Small intestine (tissue), 7 donors: ENCODE data around the gene ZFTA. TPM values are rescaled to one million over a fixed set of nuclear protein-coding genes. Genes with fewer than 3 reads are reported as not detected.

Experiments
- DNase-seq, 2 donors: peaks; one replicate each; pipeline versions ENCODE4 v3.0.0 to v3.0.0-alpha.2; 2013
- FAIRE-seq: peaks from 2 replicates; lab custom pipeline; 2012; peaks lifted over from hg19 to GRCh38; lab: Jason Lieb, UNC
- H3K27ac ChIP-seq, 3 donors: one replicate each; pipeline ENCODE4 v1.5.1; 2013; ENCODE audit warnings: low read length in 2 of 3, mild to moderate bottlenecking in 2 of 3, control low read depth in 1 of 3, inconsistent platforms in 1 of 3, low read depth in 1 of 3, moderate library complexity in 1 of 3
- H3K27me3 ChIP-seq, 3 donors: one replicate each; pipeline ENCODE4 v1.6.1; 2013; ENCODE audit warnings: low read length in 3 of 3, inconsistent platforms in 1 of 3; ENCODE audit not compliant: control insufficient read depth in 3 of 3, insufficient read depth in 3 of 3
- H3K36me3 ChIP-seq, 3 donors: one replicate each; pipeline ENCODE4 v1.6.1; 2013; ENCODE audit warnings: low read length in 3 of 3, inconsistent platforms in 1 of 3, low read depth in 1 of 3, mild to moderate bottlenecking in 1 of 3, moderate library complexity in 1 of 3; ENCODE audit not compliant: control insufficient read depth in 3 of 3, insufficient read depth in 2 of 3
- H3K4me1 ChIP-seq, 3 donors: one replicate each; pipeline ENCODE4 v1.6.1; 2013; ENCODE audit warnings: low read length in 2 of 3, inconsistent platforms in 1 of 3, low read depth in 1 of 3, mild to moderate bottlenecking in 1 of 3, moderate library complexity in 1 of 3; ENCODE audit not compliant: control insufficient read depth in 3 of 3, insufficient read depth in 2 of 3
- H3K4me3 ChIP-seq, 3 donors: one replicate each; pipeline ENCODE4 v1.5.1; 2013; ENCODE audit warnings: low read length in 3 of 3, control low read depth in 1 of 3, inconsistent platforms in 1 of 3, low read depth in 1 of 3, mild to moderate bottlenecking in 1 of 3, moderate library complexity in 1 of 3
- H3K9me3 ChIP-seq, 2 donors: one replicate each; pipeline ENCODE4 v1.6.1; 2013; ENCODE audit warnings: low read depth in 1 of 2, low read length in 1 of 2; ENCODE audit not compliant: control insufficient read depth in 2 of 2, insufficient read depth in 1 of 2
- WGBS, 3 donors: extraction: QIAGEN DNeasy Blood & Tissue Kit; methylation state at CpG; one replicate each; pipeline ENCODE4 v1.1.7; 2013; 5-methylcytosine and 5-hydroxymethylcytosine counted together
- polyA plus RNA-seq, 4 donors: library from polyadenylated mRNA; stranded (reverse) in 3 of 4; unstranded in 1 of 4; fragments of 200-250 nt in 3 of 4; fragments of 120-200 nt in 1 of 4; gene quantifications; one replicate each; pipeline versions ENCODE4 v1.2.1 to v1.2.3, GENCODE V29; 2013
- donor health status: healthy with polysubstance abuse.
- donor health status: control.
- donor health status: control.
- donor health status: Bipolar disorder and iron deficiency.
- donor health status: healthy.

ZFTA gene
- polyA plus RNA-seq, 4 donors = 0.22 to 55.1 (median 3.9) TPM

DNA sequence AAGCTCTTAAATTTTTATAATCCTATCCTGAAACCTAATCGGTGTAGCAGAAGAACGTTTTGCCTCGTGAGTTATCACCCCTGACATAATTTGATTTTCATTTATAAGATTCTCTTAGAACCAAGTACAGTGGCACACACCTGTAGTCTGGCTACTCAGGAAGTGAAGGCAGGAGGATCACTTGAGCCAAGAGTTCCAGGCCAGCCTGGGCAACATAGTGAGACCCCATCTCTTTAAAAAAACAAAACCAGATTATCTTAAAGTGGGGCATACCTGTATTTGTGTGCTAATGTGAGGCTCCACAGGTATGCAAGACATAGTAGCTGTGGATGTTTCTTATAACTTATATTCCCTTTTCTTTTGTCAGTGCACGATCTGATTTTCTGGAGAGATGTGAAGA, 19.0 kb downstream of the ZFTA start:
- Histone ChIP-seq H3K4me3 (no peak overlapping the region), H3K36me3 (peaks cover 0 to 15% (median 11%) of the 10 kb centered on the region in 3 donors), H3K27me3 (no peaks in the 10 kb centered on the region), H3K4me1 (peaks cover 0 to 3% (median 0%) of the 10 kb centered on the region in 3 donors), H3K9me3 (no peaks in the 10 kb centered on the region), H3K27ac (no peak overlapping the region)
- 89 to 94% (median 89%) methylated on average over 4 of the region's 4 CpGs for WGBS, 3 donors
- no peak for DNase-seq
- FAIRE-seq = no peak

DNA sequence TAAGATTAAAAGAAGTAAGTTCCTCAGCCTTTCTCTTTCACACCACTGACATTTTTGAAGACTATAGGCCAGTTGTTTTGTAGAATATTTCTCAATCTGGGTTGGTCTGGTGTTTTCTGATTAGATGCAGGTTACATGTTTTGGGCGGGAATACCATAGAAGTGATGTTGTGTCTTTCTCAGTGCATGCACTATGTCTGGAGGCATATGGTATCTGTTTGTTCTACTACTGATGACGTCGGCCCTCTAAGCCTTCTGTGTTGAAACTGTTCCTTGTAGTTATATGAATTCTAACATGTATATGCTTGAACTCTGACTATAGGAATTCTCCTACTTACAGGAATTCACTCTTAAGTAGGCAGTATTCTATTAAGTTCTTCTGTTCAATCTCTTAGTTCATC, 21.6 kb downstream of the ZFTA start:
- Histone ChIP-seq H3K27ac (no peak overlapping the region), H3K4me1 (peaks cover 0 to 3% (median 0%) of the 10 kb centered on the region in 3 donors), H3K27me3 (no peaks in the 10 kb centered on the region), H3K36me3 (peaks cover 0 to 14% (median 7%) of the 10 kb centered on the region in 3 donors), H3K4me3 (no peak overlapping the region), H3K9me3 (no peaks in the 10 kb centered on the region)
- no peak for FAIRE-seq
- 72 to 92% (median 91%) methylated on average over 3 of the region's 3 CpGs for WGBS, 3 donors
- no peak for DNase-seq

DNA sequence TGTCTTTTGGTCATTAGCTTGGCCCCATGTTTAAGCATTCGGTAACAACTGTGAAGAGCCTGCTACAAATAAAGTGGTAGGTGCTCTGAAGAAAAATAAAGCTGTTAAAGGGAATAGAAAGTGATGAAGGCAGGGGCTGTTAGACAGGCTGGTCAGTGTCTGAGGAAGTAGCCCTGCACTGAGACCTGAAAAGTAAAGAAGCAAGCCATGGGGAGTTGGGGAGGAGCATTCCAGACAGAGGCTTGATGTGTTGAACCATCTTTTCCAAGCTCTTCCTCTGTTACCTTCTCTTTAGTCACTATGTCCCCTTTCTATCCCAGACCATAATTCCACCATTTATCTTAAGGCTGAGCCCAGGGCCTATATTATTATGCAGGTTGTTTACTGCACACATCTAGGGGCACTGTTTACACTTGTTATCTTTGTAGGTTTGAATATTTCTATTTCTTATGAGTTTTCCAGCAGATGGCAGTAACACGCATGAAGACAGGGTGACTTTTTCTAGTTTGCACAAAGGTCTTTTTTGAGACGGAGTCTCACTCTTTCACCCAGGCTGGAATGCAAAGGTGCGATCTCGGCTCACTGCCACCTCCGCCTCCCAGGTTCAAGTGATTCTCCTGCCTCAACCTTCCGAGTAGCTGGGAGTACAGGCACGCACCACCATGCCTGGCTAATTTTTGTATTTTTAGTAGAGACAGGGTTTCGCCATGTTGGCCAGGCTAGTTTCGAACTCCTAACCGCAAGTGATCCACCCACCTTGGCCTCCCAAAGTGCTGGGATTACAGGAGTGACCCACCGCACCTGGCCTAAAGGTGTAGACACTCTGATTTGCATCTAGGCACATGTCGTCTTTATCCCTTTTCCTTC, 23.0 kb downstream of the ZFTA start:
- DNase-seq (peak; percentile 31 to 41), FAIRE-seq (no peak)
- no peak overlapping the region for H3K4me3 ChIP-seq
- peaks cover 0 to 3% (median 0%) of the 10 kb centered on the region in 3 donors for H3K4me1 ChIP-seq
- peaks cover 0 to 6% (median 4%) of the 10 kb centered on the region in 3 donors for H3K36me3 ChIP-seq
- WGBS, 3 donors = 66 to 75% (median 72%) methylated on average over 13 of the region's 13 CpGs
- no peaks in the 10 kb centered on the region for H3K9me3 ChIP-seq
- no peak overlapping the region for H3K27ac ChIP-seq
- H3K27me3 ChIP-seq = no peaks in the 10 kb centered on the region

DNA sequence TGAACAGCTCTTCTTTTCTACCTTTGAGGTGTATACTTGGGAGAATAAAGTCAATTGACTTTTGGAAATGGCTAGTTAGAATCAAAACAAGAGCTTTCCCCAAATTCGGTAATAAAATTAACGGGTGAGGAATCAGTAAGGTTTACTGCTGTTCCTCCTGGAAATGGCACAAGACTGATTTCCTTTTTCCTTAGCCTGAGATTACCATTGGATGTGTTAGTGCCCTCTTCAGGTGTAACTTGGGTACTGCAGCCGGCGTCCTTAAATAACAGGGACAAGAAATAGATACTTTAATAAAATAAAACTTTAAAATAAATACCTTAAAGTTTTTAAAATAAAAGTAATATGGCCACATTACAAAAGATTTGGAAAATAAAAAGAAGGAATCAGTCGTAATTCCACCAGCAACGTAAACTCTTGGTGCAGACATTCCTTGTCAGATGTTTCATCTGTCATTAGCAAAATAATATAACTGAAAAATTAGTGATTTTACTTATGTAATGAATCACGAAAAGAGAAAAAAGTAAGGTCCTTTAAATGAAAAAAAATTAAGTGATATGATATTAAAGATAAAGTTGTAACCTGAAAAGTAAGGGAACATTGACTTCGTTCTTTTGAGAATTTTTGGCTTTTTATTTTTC, 29.7 kb downstream of the ZFTA start:
- Histone ChIP-seq H3K36me3 (peaks cover 0 to 2% (median 0%) of the 10 kb centered on the region in 3 donors), H3K27me3 (no peaks in the 10 kb centered on the region), H3K9me3 (no peaks in the 10 kb centered on the region), H3K4me1 (no peaks in the 10 kb centered on the region), H3K27ac (no peak overlapping the region), H3K4me3 (no peak overlapping the region)
- DNase-seq (peak; percentile 73 to 77), FAIRE-seq (no peak)
- 21 to 24% (median 22%) methylated on average over 8 of the region's 8 CpGs for WGBS, 3 donors

DNA sequence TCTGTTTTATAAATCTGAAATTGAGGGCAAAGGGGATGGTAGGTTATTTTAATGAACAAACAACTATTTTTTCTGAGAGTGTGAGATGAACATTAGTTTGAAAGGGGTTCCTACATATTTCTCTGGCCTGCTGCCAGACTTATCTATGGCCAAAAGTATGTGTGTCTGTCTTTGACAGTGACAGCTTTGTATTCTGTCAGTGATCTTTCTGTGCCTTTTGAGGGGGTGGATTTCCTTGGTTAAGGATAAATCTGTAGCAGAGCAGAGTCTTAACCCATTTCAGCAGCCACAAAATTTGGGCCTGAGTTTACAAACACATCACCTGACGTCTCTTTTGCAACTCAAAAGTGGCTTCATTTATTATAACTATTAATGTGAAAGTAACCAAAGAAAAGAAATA, 30.9 kb downstream of the ZFTA start:
- FAIRE-seq (no peak), DNase-seq (no peak)
- Histone ChIP-seq H3K27ac (no peak overlapping the region), H3K36me3 (no peaks in the 10 kb centered on the region), H3K4me1 (no peaks in the 10 kb centered on the region), H3K27me3 (no peaks in the 10 kb centered on the region), H3K9me3 (no peaks in the 10 kb centered on the region), H3K4me3 (no peak overlapping the region)
- WGBS, 3 donors = 47 to 95% (median 85%) methylated on average over 1 of the region's 1 CpG

DNA sequence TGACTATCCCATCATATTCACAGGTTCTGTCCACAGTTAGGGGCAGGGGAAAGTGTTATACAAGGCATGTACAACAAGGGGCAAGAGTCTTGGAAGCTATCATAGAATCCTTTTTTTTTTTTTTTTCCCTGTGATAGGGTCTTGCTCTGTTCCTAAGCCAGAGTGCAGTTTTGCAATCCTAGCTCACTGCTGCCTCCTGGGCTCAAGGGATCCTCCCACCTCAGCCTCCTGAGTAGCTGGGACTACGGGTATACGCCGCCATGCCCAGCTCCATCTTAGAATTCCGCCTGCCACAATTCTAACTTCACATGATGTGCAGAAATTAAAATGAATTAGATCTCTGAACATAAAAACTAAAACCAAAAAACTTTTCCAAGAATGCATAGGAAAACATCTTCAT, 31.7 kb downstream of the ZFTA start:
- Histone ChIP-seq H3K27me3 (no peaks in the 10 kb centered on the region), H3K9me3 (no peaks in the 10 kb centered on the region), H3K4me1 (no peaks in the 10 kb centered on the region), H3K4me3 (no peak overlapping the region), H3K36me3 (no peaks in the 10 kb centered on the region), H3K27ac (no peak overlapping the region)
- DNase-seq (no peak), FAIRE-seq (no peak)
- 95 to 98% (median 95%) methylated on average over 4 of the region's 4 CpGs for WGBS, 3 donors

DNA sequence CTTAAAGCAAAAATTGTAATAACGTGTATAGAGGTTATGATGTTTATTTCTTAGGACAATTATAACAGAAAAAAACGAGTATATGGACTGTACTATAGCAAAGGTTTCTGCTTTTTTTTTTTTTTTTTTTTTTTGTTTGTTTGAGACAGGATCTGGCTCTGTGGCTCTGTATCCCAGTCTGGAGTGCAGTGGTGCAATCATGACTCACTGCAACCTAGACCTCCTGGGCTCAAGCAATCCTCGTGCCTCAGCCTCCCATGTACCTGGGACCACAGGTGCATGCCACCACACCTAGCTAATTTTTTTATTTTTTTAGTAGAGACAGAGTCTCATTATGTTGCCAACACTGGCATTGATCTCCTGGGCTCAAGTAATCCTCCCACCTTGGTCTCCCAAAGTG, 39.2 kb downstream of the ZFTA start:
- WGBS, 3 donors = 80 to 87% (median 82%) methylated on average over 3 of the region's 3 CpGs
- no peaks in the 10 kb centered on the region for H3K27me3 ChIP-seq
- H3K36me3 ChIP-seq = peaks cover 0 to 2% (median 2%) of the 10 kb centered on the region in 3 donors
- H3K9me3 ChIP-seq = no peaks in the 10 kb centered on the region
- H3K4me3 ChIP-seq = no peak overlapping the region
- H3K27ac ChIP-seq = no peak overlapping the region
- H3K4me1 ChIP-seq = no peaks in the 10 kb centered on the region
- DNase-seq (no peak), FAIRE-seq (no peak)

DNA sequence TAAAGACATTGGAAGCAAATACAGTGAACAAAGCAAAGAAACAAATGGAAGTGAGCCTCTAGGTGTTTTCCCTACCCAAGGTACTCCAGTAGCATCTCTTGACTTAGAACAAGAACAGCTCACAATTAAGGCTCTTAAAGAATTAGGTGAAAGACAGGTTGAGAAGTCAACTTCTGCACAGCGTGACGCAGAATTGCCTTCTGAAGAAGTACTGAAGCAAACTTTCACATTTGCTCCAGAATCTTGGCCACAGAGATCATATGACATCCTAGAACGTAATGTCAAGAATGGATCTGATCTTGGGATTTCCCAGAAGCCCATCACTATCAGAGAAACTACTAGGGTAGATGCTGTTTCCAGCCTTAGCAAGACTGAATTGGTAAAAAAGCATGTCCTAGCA, 48.0 kb downstream of the ZFTA start:
- no peaks in the 10 kb centered on the region for H3K9me3 ChIP-seq
- DNase-seq (no peak), FAIRE-seq (no peak)
- H3K27me3 ChIP-seq = no peaks in the 10 kb centered on the region
- H3K4me3 ChIP-seq = no peak overlapping the region
- peaks cover 0 to 3% (median 2%) of the 10 kb centered on the region in 3 donors for H3K36me3 ChIP-seq
- WGBS, 3 donors = 92 to 97% (median 96%) methylated on average over 3 of the region's 3 CpGs
- H3K4me1 ChIP-seq = no peaks in the 10 kb centered on the region
- H3K27ac ChIP-seq = no peak overlapping the region
